ENCODE measurements around the gene GUK1. TPM values are rescaled to one million over a fixed set of nuclear protein-coding genes. Genes with fewer than 3 reads are reported as not detected.
A peak's percentile ranks its signal among the peaks of the same experiment; 100 is the strongest.

GUK1 gene
- total and polyA plus RNA-seq, 7 donors = 90.2 to 271 (median 122) TPM

- peak overlapping the region; percentile 32 for H3K4me3 ChIP-seq
- 54 to 63% (median 55%) methylated on average over 32 to 43 of the region's 43 CpGs for WGBS, 3 donors
- intact Hi-C loops (cut with DNase I) = no loop called here
- TF ChIP-seq CTCF (IDR thresholded peaks at IDR 0.05) = no peak
- no peaks in the 10 kb centered on the region for H3K9me3 ChIP-seq
- DNase-seq (peak in 1 of 2 donors; percentile 48), ATAC-seq (no peak)
- no peak overlapping the region for H3K27ac ChIP-seq
- peaks cover 0 to 26% (median 0%) of the 10 kb centered on the region in 3 donors for H3K27me3 ChIP-seq (ENCODE audit: insufficient read depth in 3 of 3, low read length in 2 of 3)
- H3K36me3 ChIP-seq (ENCODE audit: insufficient read depth in 1 of 2, low read depth in 1 of 2) = no peaks in the 10 kb centered on the region
- peaks cover 6% of the 10 kb centered on the region for H3K4me1 ChIP-seq
Measured at GRCh38 chr1:228157729-228158126, 17.6 kb downstream of the GUK1 start.

- no peak for ATAC-seq
- Histone ChIP-seq H3K4me1 (peaks cover 12% of the 10 kb centered on the region), H3K27me3 (ENCODE audit: insufficient read depth in 3 of 3, low read length in 2 of 3) (peaks cover 0 to 26% (median 0%) of the 10 kb centered on the region in 3 donors), H3K4me3 (peak overlapping the region; percentile 32), H3K36me3 (ENCODE audit: insufficient read depth in 1 of 2, low read depth in 1 of 2) (no peaks in the 10 kb centered on the region), H3K9me3 (no peaks in the 10 kb centered on the region), H3K27ac (no peak overlapping the region)
- intact Hi-C loops (cut with DNase I) = no loop called here
- TF ChIP-seq CTCF (IDR thresholded peaks at IDR 0.05) = no peak
- WGBS, 3 donors = 24 to 29% (median 27%) methylated on average over 62 to 98 of the region's 98 CpGs
- DNase-seq = peak in 1 of 2 donors; percentile 45
Measured at GRCh38 chr1:228158151-228159007, 18.3 kb downstream of the GUK1 start.

- Histone ChIP-seq H3K36me3 (ENCODE audit: insufficient read depth in 1 of 2, low read depth in 1 of 2) (no peaks in the 10 kb centered on the region), H3K4me1 (peaks cover 20% of the 10 kb centered on the region), H3K27ac (no peak overlapping the region), H3K9me3 (no peaks in the 10 kb centered on the region), H3K4me3 (no peak overlapping the region), H3K27me3 (ENCODE audit: insufficient read depth in 3 of 3, low read length in 2 of 3) (peaks cover 0 to 26% (median 0%) of the 10 kb centered on the region in 3 donors)
- intact Hi-C loops (cut with DNase I) = no loop called here
- ATAC-seq (no peak), DNase-seq (peak in 1 of 2 donors; percentile 46)
- TF ChIP-seq CTCF (IDR thresholded peaks at IDR 0.05) = no peak
- 79 to 83% (median 80%) methylated on average over 10 to 14 of the region's 14 CpGs for WGBS, 3 donors
Measured at GRCh38 chr1:228159008-228159665, 19.1 kb downstream of the GUK1 start.

- intact Hi-C loops (cut with DNase I) = no loop called here
- no peaks in the 10 kb centered on the region for H3K36me3 ChIP-seq (ENCODE audit: insufficient read depth in 1 of 2, low read depth in 1 of 2)
- 69 to 86% (median 73%) methylated on average over 12 to 15 of the region's 15 CpGs for WGBS, 3 donors
- ATAC-seq (no peak), DNase-seq (peak in 1 of 2 donors; percentile 50)
- H3K27ac ChIP-seq = no peak overlapping the region
- H3K9me3 ChIP-seq = no peaks in the 10 kb centered on the region
- peaks cover 0 to 26% (median 0%) of the 10 kb centered on the region in 3 donors for H3K27me3 ChIP-seq (ENCODE audit: insufficient read depth in 3 of 3, low read length in 2 of 3)
- H3K4me3 ChIP-seq = no peak overlapping the region
- H3K4me1 ChIP-seq = peaks cover 26% of the 10 kb centered on the region
- no peak for TF ChIP-seq CTCF (IDR thresholded peaks at IDR 0.05)
Measured at GRCh38 chr1:228160201-228160761, 20.2 kb downstream of the GUK1 start.

Measured in psoas muscle (tissue), 8 donors.